ENCODE results near the gene IFNG-AS1. TPM values are rescaled to one million over a fixed set of nuclear protein-coding genes. Genes with fewer than 3 reads are reported as not detected.

Gene IFNG-AS1
- not detected for total RNA-seq

GRCh38 chr12:67989184-67989920, at the start of gene IFNG-AS1:
Gene IFNG-AS1, plus strand, starts transcription at chr12:67989447.

Small RNA genes within 50 kb of the gene (small RNA-seq; reads per million reads assigned to genes)
- gene AC005294.1 (0 reads per million in 2 donors), gene RPL39P28 (0 reads per million in 2 donors)

Other genes starting within 250 kb of the IFNG-AS1 start
- not detected for gene IFNG, start 170.3 kb downstream of the IFNG-AS1 start, total RNA-seq
- not detected for gene IL26, start 236.4 kb downstream of the IFNG-AS1 start, total RNA-seq